NOMO-1 (cell line): Measurements from ENCODE around the gene ATP10A.
"Not testable (repeated sequence)": the region's sequence is repeated elsewhere in the genome, so short reads cannot be mapped to it uniquely, and the experiment has no call there.

ENCODE experiments used
- DNase-seq, 2 experiments: peaks; one replicate each; lab custom pipeline; 2025; ENCODE audit not compliant: unreplicated experiment in 2 of 2; lab: John Stamatoyannopoulos, UW

ATP10A gene

GRCh38 chr15:25859838-25860645 is 3.1 kb downstream of the ATP10A start:
- DNase-seq, result no peak

GRCh38 chr15:25858952-25859760 is 4.0 kb downstream of the ATP10A start:
- DNase-seq, result no peak

- DNase-seq, result not testable (repeated sequence)
Observed at GRCh38 chr15:25856059-25856458, 7.1 kb downstream of the ATP10A start.

GRCh38 chr15:25852661-25853524 is 10.2 kb downstream of the ATP10A start:
- peak in 1 of 2 experiments; percentile 34 for DNase-seq

GRCh38 chr15:25852027-25852426 is 11.1 kb downstream of the ATP10A start:
- DNase-seq, result no peak

- peak; percentile 93 to 95 for DNase-seq
Observed at GRCh38 chr15:25850154-25851111, 12.7 kb downstream of the ATP10A start.

GRCh38 chr15:25849157-25849921 is 13.8 kb downstream of the ATP10A start:
- no peak for DNase-seq

GRCh38 chr15:25848784-25849156 is 14.4 kb downstream of the ATP10A start:
- no peak for DNase-seq

GRCh38 chr15:25848325-25848724 is 14.8 kb downstream of the ATP10A start:
- no peak for DNase-seq

GRCh38 chr15:25847051-25847450 is 16.1 kb downstream of the ATP10A start:
- no peak for DNase-seq

- DNase-seq, result no peak
Observed at GRCh38 chr15:25846377-25846776, 16.8 kb downstream of the ATP10A start.

- no peak for DNase-seq
Observed at GRCh38 chr15:25844981-25845680, 18.0 kb downstream of the ATP10A start.

- DNase-seq, result no peak
Observed at GRCh38 chr15:25844542-25844941, 18.6 kb downstream of the ATP10A start.

- DNase-seq, result no peak
Observed at GRCh38 chr15:25844076-25844475, 19.1 kb downstream of the ATP10A start.

- DNase-seq, result no peak
Observed at GRCh38 chr15:25839638-25840156, 23.4 kb downstream of the ATP10A start.

GRCh38 chr15:25838871-25839195 is 24.3 kb downstream of the ATP10A start:
- no peak for DNase-seq

GRCh38 chr15:25838191-25838870 is 24.8 kb downstream of the ATP10A start:
- no peak for DNase-seq

GRCh38 chr15:25832158-25832557 is 31.0 kb downstream of the ATP10A start:
- DNase-seq, result no peak
